ENCODE results near the gene HTR3C. TPM values are rescaled to one million over a fixed set of nuclear protein-coding genes. Genes with fewer than 3 reads are reported as not detected.

The HTR3C gene
- total and polyA plus RNA-seq, 2 experiments from 2014 or later, result not detected

GRCh38 chr3:184016811-184017671, 35.8 kb upstream of the HTR3C start:
- Histone ChIP-seq H3K27ac (peak overlapping the region; percentile 78), H3K4me1 (ENCODE audit: insufficient read depth) (peaks cover 23% of the 10 kb centered on the region), H3K4me2 (peak overlapping the region; percentile 83), H3K4me3 (peak overlapping the region; percentile 99), H3K9me3 (ENCODE audit: low read depth) (no peaks in the 10 kb centered on the region), H3K9me2 (replicated peaks; ENCODE audit: insufficient read depth) (no peaks in the 10 kb centered on the region), H3K36me3 (replicated peaks; ENCODE audit: insufficient read depth, low read depth) (no peaks in the 10 kb centered on the region), H2AFZ (peak overlapping the region; percentile 100), H3K79me2 (peaks cover 24% of the 10 kb centered on the region), H3K27me3 (no peaks in the 10 kb centered on the region), H4K20me1 (ENCODE audit: insufficient read depth, poor library complexity, severe bottlenecking) (no peaks in the 10 kb centered on the region)
- peak; percentile 81 for DNase-seq (ENCODE audit: low spot score)
- 20% methylated on average over 57 of the region's 57 CpGs for WGBS (ENCODE audit: low lambda C conversion rate, missing lambda C conversion rate)
- TF ChIP-seq EZH2phosphoT487 (IDR thresholded peaks at IDR 0.05; ENCODE audit: low read depth, severe bottlenecking, unreplicated experiment) (no peak), EZH2 (IDR thresholded peaks at IDR 0.05; ENCODE audit: borderline replicate concordance) (no peak), CTCF (IDR thresholded peaks at IDR 0.05; ENCODE audit: poor library complexity) (peak; percentile 90)

DNA sequence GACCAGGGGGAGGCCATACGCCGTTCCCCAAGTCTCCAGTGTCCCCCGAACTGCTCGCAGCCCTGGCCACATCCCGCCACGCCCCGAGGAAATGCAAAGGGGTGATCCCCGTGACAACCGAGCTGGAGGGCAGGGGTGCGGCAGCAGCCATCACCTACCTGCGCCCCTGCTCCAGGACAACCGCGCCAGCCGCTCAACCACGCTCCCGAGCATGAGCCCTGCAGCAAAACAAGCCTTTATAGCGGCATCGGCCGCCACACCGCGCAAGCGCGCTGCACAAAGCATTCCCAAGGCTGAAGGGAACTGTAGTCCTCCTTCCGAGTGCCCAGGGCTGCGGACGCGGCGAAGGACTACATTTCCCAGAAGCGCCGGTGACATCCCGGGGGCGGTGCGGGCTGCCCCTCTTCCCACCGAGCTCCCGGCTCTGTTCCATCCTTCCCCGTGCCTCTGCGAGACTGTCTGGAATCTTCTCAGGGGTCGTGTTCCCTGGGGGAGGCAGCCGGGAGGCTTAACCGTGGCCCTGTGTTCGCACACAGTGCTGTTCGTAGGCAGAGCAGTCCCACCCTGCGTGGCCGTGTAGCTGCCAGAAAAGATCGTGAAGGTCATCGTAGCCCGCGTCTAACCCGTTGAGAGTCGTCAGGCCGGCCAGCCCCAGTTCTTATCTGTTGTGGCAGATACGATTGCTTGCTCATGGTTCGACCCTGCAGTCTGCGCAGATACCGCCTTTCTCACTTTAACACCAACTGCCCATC, 35.0 kb upstream of the HTR3C start, which contains the start of gene ABCC5:
Gene ABCC5, minus strand, starts transcription at position 213 of the 752 bp plus-strand sequence. CDS start 3,492 bp downstream, outside the sequence.
- Histone ChIP-seq H3K9me2 (replicated peaks; ENCODE audit: insufficient read depth) (no peaks in the 10 kb centered on the region), H4K20me1 (ENCODE audit: insufficient read depth, poor library complexity, severe bottlenecking) (no peaks in the 10 kb centered on the region), H3K27me3 (no peaks in the 10 kb centered on the region), H3K4me1 (ENCODE audit: insufficient read depth) (peaks cover 23% of the 10 kb centered on the region), H3K36me3 (replicated peaks; ENCODE audit: insufficient read depth, low read depth) (no peaks in the 10 kb centered on the region), H3K9me3 (ENCODE audit: low read depth) (no peaks in the 10 kb centered on the region), H3K4me2 (peak within 1 kb of the TSS; percentile 83), H3K4me3 (peak within 1 kb of the TSS; percentile 99), H3K79me2 (peaks cover 24% of the 10 kb centered on the region), H2AFZ (peak within 1 kb of the TSS; percentile 100), H3K27ac (peak within 1 kb of the TSS; percentile 85)
- TF ChIP-seq CTCF (IDR thresholded peaks at IDR 0.05; ENCODE audit: poor library complexity) (peak; percentile 35), EZH2 (IDR thresholded peaks at IDR 0.05; ENCODE audit: borderline replicate concordance) (no peak)
- peak; percentile 95 for DNase-seq (ENCODE audit: low spot score)
- WGBS (ENCODE audit: low lambda C conversion rate, missing lambda C conversion rate), result under 1% methylated on average over 55 of the region's 55 CpGs

DNA sequence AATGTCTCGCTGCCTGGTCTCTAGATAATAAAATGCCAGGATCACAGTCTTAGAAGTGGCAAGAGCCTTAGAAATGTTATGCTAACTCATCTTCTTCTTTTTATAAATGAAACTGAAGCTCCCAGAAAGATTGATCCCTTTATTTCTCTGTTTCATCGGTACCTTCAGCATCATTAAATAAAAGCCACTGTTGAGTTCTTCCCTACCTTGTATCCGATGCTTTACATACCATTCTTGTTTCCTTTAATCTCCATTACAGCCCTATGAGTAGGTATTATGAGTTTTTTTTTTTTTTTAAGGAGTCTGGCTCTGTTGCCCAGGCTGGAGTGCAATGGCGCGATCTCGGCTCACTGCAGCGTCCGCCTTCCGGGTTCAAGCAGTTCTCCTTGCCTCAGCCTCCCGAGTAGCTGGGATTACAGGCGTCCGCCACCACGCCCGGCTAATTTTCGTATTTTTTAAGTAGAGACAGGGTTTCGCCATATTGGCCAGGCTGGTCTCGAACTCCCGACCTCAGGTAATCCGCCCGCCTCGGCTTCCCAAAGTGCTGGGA, 34.3 kb upstream of the HTR3C start:
- Histone ChIP-seq H3K27me3 (no peaks in the 10 kb centered on the region), H3K27ac (peak overlapping the region; percentile 85), H3K79me2 (peaks cover 24% of the 10 kb centered on the region), H2AFZ (peak overlapping the region; percentile 61), H3K36me3 (replicated peaks; ENCODE audit: insufficient read depth, low read depth) (no peaks in the 10 kb centered on the region), H3K4me2 (peak overlapping the region; percentile 83), H3K9me3 (ENCODE audit: low read depth) (no peaks in the 10 kb centered on the region), H3K9me2 (replicated peaks; ENCODE audit: insufficient read depth) (no peaks in the 10 kb centered on the region), H3K4me3 (peak overlapping the region; percentile 51), H4K20me1 (ENCODE audit: insufficient read depth, poor library complexity, severe bottlenecking) (no peaks in the 10 kb centered on the region), H3K4me1 (ENCODE audit: insufficient read depth) (peaks cover 23% of the 10 kb centered on the region)
- 91% methylated on average over 21 of the region's 21 CpGs for WGBS (ENCODE audit: low lambda C conversion rate, missing lambda C conversion rate)
- TF ChIP-seq CTCF (IDR thresholded peaks at IDR 0.05; ENCODE audit: poor library complexity) (no peak), EZH2phosphoT487 (IDR thresholded peaks at IDR 0.05; ENCODE audit: low read depth, severe bottlenecking, unreplicated experiment) (no peak), EZH2 (IDR thresholded peaks at IDR 0.05; ENCODE audit: borderline replicate concordance) (no peak)
- DNase-seq (ENCODE audit: low spot score), result no peak

Measured in hepatocyte (in vitro differentiated cells).